ENCODE measurements around the gene PNMA6E.

DNA sequence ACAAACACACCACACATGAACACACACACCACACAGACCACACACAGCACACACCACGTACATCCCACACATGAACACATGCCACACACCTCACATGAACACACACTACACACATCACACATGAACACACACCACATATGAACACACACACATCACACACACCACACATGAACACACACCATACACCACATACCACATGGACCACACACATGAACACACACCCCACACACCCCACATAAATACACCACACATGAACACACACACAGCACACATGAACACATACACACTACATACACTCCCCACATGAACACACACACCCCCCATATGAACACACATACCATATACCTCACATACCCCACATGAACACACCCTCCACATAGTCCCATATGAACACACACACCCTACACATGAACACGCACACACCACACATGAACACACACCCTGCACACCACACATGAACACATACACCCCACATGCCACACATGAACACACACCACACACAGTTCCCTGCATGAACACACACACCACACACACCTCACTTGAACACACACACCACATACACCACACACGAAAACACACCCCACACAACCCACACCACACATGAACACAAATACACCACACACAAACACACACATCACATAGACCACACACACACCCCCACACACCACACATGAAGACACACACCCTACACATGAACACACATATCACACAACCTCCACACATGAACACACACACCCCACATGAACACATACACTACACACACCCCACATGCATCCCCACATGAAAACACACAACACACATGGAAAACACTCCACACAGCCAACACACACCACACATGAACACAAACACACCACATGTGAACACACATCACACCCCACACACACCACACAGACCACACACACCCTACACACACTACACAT, 18.3 kb downstream of the PNMA6E start:
- no peak for TF ChIP-seq CTCF (IDR thresholded peaks at IDR 0.05)
- TF ChIP-seq POLR2A (IDR thresholded peaks at IDR 0.05): no peak

All from uterus (tissue), 2 donors.